Osteoblast (primary cell): ENCODE results near the gene C5orf63. TPM values are rescaled to one million over a fixed set of nuclear protein-coding genes. Genes with fewer than 3 reads are reported as not detected.
A peak's percentile ranks its signal among the peaks of the same experiment; 100 is the strongest.

ENCODE experiments used
- DNase-seq: peaks from one replicate; pipeline ENCODE4 v3.0.0; 2011; ENCODE audit warnings: low spot score, mixed read lengths; ENCODE audit not compliant: insufficient read length; ENCODE audit errors: missing footprints
- H2AFZ ChIP-seq: 2 replicates; pipeline ENCODE4 v1.6.0; 2011; ENCODE audit warnings: mild to moderate bottlenecking, low read length
- H3K27ac ChIP-seq: 2 replicates; pipeline ENCODE4 v1.5.1; 2011; ENCODE audit warnings: mild to moderate bottlenecking, low read depth, low read length, moderate library complexity
- H3K27me3 ChIP-seq: 2 replicates; pipeline ENCODE4 v1.6.0; 2012; ENCODE audit warnings: mild to moderate bottlenecking, control low read depth, inconsistent platforms, low read length, moderate library complexity; ENCODE audit not compliant: insufficient read depth
- H3K36me3 ChIP-seq: 2 replicates; pipeline ENCODE4 v1.5.1; 2011; ENCODE audit warnings: mild to moderate bottlenecking, low read length, control low read depth, moderate library complexity; ENCODE audit not compliant: insufficient read depth
- H3K4me1 ChIP-seq: 2 replicates; pipeline ENCODE4 v1.5.1; 2011; ENCODE audit warnings: mild to moderate bottlenecking, low read length, control low read depth, moderate library complexity; ENCODE audit not compliant: insufficient read depth
- H3K4me2 ChIP-seq: 2 replicates; pipeline ENCODE4 v1.6.0; 2011; ENCODE audit warnings: mild to moderate bottlenecking, low read length; ENCODE audit not compliant: insufficient read depth
- H3K4me3 ChIP-seq: fragments of 200-600 bp; sonication (generic); 3 replicates; pipeline ENCODE4 v1.5.1; 2012; ENCODE audit warnings: mild to moderate bottlenecking, low read length, inconsistent platforms; ENCODE audit not compliant: insufficient read depth
- H3K79me2 ChIP-seq: 2 replicates; pipeline ENCODE4 v1.6.0; 2012; ENCODE audit warnings: mild to moderate bottlenecking, low read length, control low read depth, inconsistent platforms; ENCODE audit not compliant: insufficient read depth
- H3K9me3 ChIP-seq: 2 replicates; pipeline ENCODE4 v1.5.1; 2011; ENCODE audit warnings: low read depth, low read length, control low read depth
- H4K20me1 ChIP-seq: 2 replicates; pipeline ENCODE4 v1.6.0; 2012; ENCODE audit warnings: mild to moderate bottlenecking, low read length, control low read depth; ENCODE audit not compliant: insufficient read depth
- CTCF ChIP-seq: IDR thresholded peaks from 2 replicates; pipeline ENCODE4 v1.5.1; 2011; ENCODE audit warnings: mild to moderate bottlenecking, low read depth, low read length, moderate library complexity; ENCODE audit errors: extremely low read depth
- total RNA-seq: library from RNA; depleted of rRNA; stranded (reverse); fragments of >200 nt; gene quantifications from 2 replicates; pipeline ENCODE4 v1.2.3, GENCODE V29; 2012

C5orf63 gene
- total RNA-seq, 1 donor, result 2.2 TPM

DNA sequence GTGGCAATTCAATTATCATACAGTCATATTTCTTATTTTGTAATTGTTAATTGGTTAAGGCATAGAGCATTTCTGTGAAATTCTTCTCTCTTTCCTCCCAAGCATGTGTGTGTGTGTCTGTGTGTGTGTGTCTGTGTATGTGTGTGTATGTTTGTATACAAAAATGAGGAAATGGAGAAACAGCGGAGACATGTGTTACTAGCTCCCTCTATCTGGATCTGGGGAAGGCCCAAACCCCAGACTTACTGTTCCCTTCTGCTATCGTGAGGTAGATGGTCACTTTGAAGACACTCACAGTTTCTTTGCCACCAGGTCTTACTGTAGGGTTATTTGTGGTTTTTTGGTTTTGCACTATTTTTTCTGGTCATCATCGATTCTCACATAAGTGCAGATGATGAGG lies 11.4 kb upstream of the C5orf63 start:
- no peak for TF ChIP-seq CTCF
- no peak for DNase-seq

DNA sequence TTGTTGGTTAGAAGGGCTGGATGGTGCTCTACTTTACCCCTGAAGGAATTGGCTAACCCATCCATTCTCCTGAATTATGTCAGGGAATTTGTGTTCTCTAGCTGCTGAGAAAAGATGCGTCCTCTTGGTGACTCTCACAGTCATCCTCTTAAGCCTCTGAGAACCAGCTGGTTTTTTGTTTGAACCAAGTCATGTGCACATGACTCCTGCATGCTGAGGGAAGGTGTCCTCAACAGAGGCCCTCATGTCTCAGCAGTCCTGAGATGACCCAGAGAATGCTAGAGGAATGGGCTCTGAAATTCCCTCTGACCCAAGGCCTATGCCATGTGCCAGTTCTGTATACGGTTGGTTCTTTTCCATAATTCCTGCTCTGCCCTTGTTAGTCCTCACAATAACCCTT lies 10.4 kb upstream of the C5orf63 start:
- Histone ChIP-seq H3K27me3 (no peaks in the 10 kb centered on the region), H2AFZ (no peak overlapping the region), H3K4me2 (no peak overlapping the region), H3K27ac (no peak overlapping the region), H3K4me3 (no peak overlapping the region), H3K36me3 (no peaks in the 10 kb centered on the region), H3K79me2 (no peaks in the 10 kb centered on the region), H3K9me3 (no peaks in the 10 kb centered on the region), H4K20me1 (no peaks in the 10 kb centered on the region), H3K4me1 (peaks cover 11% of the 10 kb centered on the region)
- no peak for DNase-seq
- no peak for TF ChIP-seq CTCF

More for the DNA sequence above, 11.4 kb upstream of the C5orf63 start:
- Histone ChIP-seq H3K4me2 (no peak overlapping the region), H2AFZ (no peak overlapping the region), H3K4me3 (no peak overlapping the region), H3K36me3 (no peaks in the 10 kb centered on the region), H3K4me1 (peaks cover 17% of the 10 kb centered on the region), H3K27me3 (no peaks in the 10 kb centered on the region), H4K20me1 (no peaks in the 10 kb centered on the region), H3K79me2 (no peaks in the 10 kb centered on the region), H3K27ac (no peak overlapping the region), H3K9me3 (no peaks in the 10 kb centered on the region)

DNA sequence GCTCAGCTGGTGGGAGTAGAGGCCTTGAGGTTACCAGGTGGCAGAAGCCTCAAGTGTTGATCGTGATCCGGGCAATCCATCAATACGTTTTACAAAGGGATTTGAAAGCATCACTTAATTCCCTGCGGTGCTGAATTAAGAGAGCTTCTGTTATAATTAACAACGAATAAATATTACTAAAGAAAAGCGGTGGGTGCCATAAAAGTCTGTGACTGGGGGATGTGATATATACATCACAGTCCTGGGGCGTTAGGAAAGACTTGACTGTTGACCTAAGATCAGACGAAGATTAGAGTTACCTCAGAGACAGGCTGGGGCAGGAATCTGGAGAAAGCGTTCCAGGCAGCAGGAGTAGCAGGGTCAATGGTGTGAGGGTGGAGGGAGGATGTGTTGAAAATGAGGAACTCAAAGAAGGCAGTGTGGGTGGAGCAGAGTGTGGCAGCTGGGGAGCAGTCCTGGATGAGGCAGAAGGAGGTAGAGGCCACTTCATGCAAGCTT lies 6.7 kb upstream of the C5orf63 start:
- Histone ChIP-seq H3K4me2 (no peak overlapping the region), H3K9me3 (no peaks in the 10 kb centered on the region), H3K27ac (no peak overlapping the region), H3K79me2 (no peaks in the 10 kb centered on the region), H4K20me1 (no peaks in the 10 kb centered on the region), H3K27me3 (no peaks in the 10 kb centered on the region), H3K4me1 (peaks cover 17% of the 10 kb centered on the region), H3K36me3 (no peaks in the 10 kb centered on the region), H3K4me3 (no peak overlapping the region), H2AFZ (peak overlapping the region; percentile 49)
- DNase-seq, result no peak
- no peak for TF ChIP-seq CTCF

- TF ChIP-seq CTCF, result no peak
- no peak for DNase-seq
- Histone ChIP-seq H3K9me3 (no peaks in the 10 kb centered on the region), H3K4me1 (peaks cover 17% of the 10 kb centered on the region), H3K79me2 (no peaks in the 10 kb centered on the region), H3K36me3 (no peaks in the 10 kb centered on the region), H4K20me1 (no peaks in the 10 kb centered on the region), H3K4me3 (no peak overlapping the region), H3K4me2 (no peak overlapping the region), H3K27ac (no peak overlapping the region), H2AFZ (peak overlapping the region; percentile 28), H3K27me3 (no peaks in the 10 kb centered on the region)
Observed at GRCh38 chr5:127077366-127077765, 4.1 kb upstream of the C5orf63 start.
